Measurements from ENCODE around the gene PEX6. TPM values are rescaled to one million over a fixed set of nuclear protein-coding genes. Genes with fewer than 3 reads are reported as not detected.

The PEX6 gene
- total and polyA plus RNA-seq, 2 of the 13 experiments (the other 11 are each of a cell fraction or from before 2014, with no cell fraction given), result 5.1 to 6.7 TPM

- TF ChIP-seq SKI (IDR thresholded peaks at IDR 0.05; ENCODE audit: partially characterized antibody), result no peak
- no peak for TF ChIP-seq ZNF792 (CRISPR knock-in tag; IDR thresholded peaks at IDR 0.05)
- TF ChIP-seq E2F2 (CRISPR knock-in tag; IDR thresholded peaks at IDR 0.05; ENCODE audit: borderline replicate concordance), result no peak
- TF ChIP-seq PBX3 (CRISPR knock-in tag; IDR thresholded peaks at IDR 0.05; ENCODE audit: borderline replicate concordance), result no peak
- peak; percentile 53; the same call in 1 of the 2 replicates for TF ChIP-seq MYC (CRISPR knock-in tag; IDR thresholded peaks at IDR 0.05; ENCODE audit: borderline replicate concordance)
- TF ChIP-seq NFYC (CRISPR knock-in tag; IDR thresholded peaks at IDR 0.05), result peak; percentile 90
- TF ChIP-seq ZNF629 (CRISPR knock-in tag; conservative IDR thresholded peaks at IDR 0.05), result peak; percentile 28; the same call in 1 of the 2 replicates
- TF ChIP-seq ZFP36 (IDR thresholded peaks at IDR 0.05; ENCODE audit: borderline replicate concordance, low read depth, low read length, partially characterized antibody), result no peak
- no peak for TF ChIP-seq SMC3 (IDR thresholded peaks at IDR 0.05; ENCODE audit: low read length)
- no peak for TF ChIP-seq ZNF747 (CRISPR knock-in tag; IDR thresholded peaks at IDR 0.05; ENCODE audit: borderline replicate concordance)
- no peak for TF ChIP-seq ZNF597 (CRISPR knock-in tag; IDR thresholded peaks at IDR 0.05)
- no peak for TF ChIP-seq AFF4 (CRISPR knock-in tag; IDR thresholded peaks at IDR 0.05)
- peak; percentile 99 for TF ChIP-seq POLR2G (IDR thresholded peaks at IDR 0.05; ENCODE audit: low read depth, low read length)
- TF ChIP-seq PLSCR1 (CRISPR knock-in tag; IDR thresholded peaks at IDR 0.05; ENCODE audit: borderline replicate concordance), result no peak
- peak; percentile 80 for TF ChIP-seq KLF6 (CRISPR knock-in tag; IDR thresholded peaks at IDR 0.05)
- no peak for TF ChIP-seq ZNF850 (CRISPR knock-in tag; conservative IDR thresholded peaks at IDR 0.05)
- TF ChIP-seq HNRNPK (IDR thresholded peaks at IDR 0.05; ENCODE audit: low read depth, low read length, poor library complexity, severe bottlenecking), result peak; percentile 84
- TF ChIP-seq ZSCAN9 (CRISPR knock-in tag; IDR thresholded peaks at IDR 0.05; ENCODE audit: borderline replicate concordance), result no peak; the same call in 1 of the 2 replicates
These were observed 5.3 kb upstream of the PEX6 start, which contains the start of gene PPP2R5D (continued) for GRCh38 chr6:42984001-42984923.

Data from HepG2 (cell line).